K562 (cell line): ENCODE data around the gene UGT1A9.

Experiments used
- CBFA2T3 ChIP-seq: fragments of 450-650 bp; IDR thresholded peaks from 2 replicates; pipeline ENCODE4 v1.6.1; 2017
- RFX5 ChIP-seq: IDR thresholded peaks from 2 replicates; pipeline ENCODE4 v1.6.1; 2011; ENCODE audit warnings: low read depth, mild to moderate bottlenecking, improper control_type of control experiment, low read length
- SRF ChIP-seq, 2 experiments: fragments of 250-450, 450-650 bp in 1 of 2; sonication (Bioruptor Pico) in 1 of 2; sonication (generic) in 1 of 2; formaldehyde crosslinking; IDR thresholded peaks; 2 replicates each; pipeline versions ENCODE4 v1.5.0 to v1.5.1; 2020 to 2022; ENCODE audit warnings: mild to moderate bottlenecking in 1 of 2, missing genetic modification reagents in 1 of 2
- YY1 ChIP-seq, 3 experiments: IDR thresholded peaks; 2 replicates each; pipeline ENCODE4 v1.6.1; 2011; ENCODE audit warnings: low read length in 2 of 3, mild to moderate bottlenecking in 2 of 3, moderate library complexity in 2 of 3, borderline replicate concordance in 1 of 3, control low read depth in 1 of 3, low read depth in 1 of 3; ENCODE audit not compliant: insufficient read depth in 3 of 3, insufficient replicate concordance in 2 of 3, control insufficient read depth in 1 of 3, insufficient read length in 1 of 3; ENCODE audit errors: extremely low read depth in 1 of 3
- ZNF174 ChIP-seq: fragments of 250-450 bp; sonication (Bioruptor Pico); IDR thresholded peaks from 2 replicates; pipeline ENCODE4 v1.4.0; 2020; ENCODE audit warnings: mild to moderate bottlenecking
- ZNF239 ChIP-seq: fragments of 250-450 bp; sonication (Bioruptor Pico); IDR thresholded peaks from 2 replicates; pipeline ENCODE4 v1.4.0; 2020; ENCODE audit warnings: mild to moderate bottlenecking
- TF ChIP-seq, protein P1 (sequence below): fragments of 450-650 bp; conservative IDR thresholded peaks from 2 replicates; pipeline ENCODE4 v1.6.1; 2016; ENCODE audit warnings: missing genetic modification characterization, low read depth, mild to moderate bottlenecking, control low read depth, missing compliant biosample characterization
- TF ChIP-seq, protein P2 (sequence below), 3 experiments: IDR thresholded peaks in 2 of 3; conservative IDR thresholded peaks in 1 of 3; 2 replicates each; pipeline ENCODE4 v1.5.1; 2011 to 2012; ENCODE audit warnings: low read length in 3 of 3, mild to moderate bottlenecking in 3 of 3, control low read depth in 2 of 3, improper control_type of control experiment in 1 of 3, inconsistent platforms in 1 of 3, low read depth in 1 of 3, mixed read lengths in 1 of 3, moderate library complexity in 1 of 3; ENCODE audit not compliant: insufficient read depth in 2 of 3
- TF ChIP-seq, protein P3 (sequence below): sonication (generic); formaldehyde crosslinking; IDR thresholded peaks from 2 replicates; pipeline ENCODE4 v1.8.0; 2022; ENCODE audit warnings: mild to moderate bottlenecking, low read depth, missing genetic modification reagents

DNA sequence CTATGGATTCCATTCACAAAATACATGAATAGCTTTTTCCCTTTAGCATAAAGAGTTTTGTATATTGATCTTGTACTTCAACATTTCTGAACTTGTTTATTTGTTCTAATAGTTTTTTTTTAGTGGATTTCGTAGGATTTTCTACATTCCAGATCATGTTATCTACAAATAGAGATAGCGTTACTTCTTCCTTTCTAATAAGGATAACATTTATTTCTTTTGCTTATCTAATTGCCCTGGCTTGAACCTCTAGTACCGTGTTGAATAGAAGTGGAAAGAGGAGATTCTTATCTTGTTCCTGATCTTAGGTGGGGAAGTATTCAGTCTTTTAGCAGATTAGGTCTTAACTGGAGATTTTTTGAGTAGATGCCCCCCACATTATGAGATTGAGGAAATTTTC, 30.5 kb downstream of the UGT1A9 start:
- TF ChIP-seq RFX5 (no peak), ZNF174 (CRISPR knock-in tag) (no peak), CBFA2T3 (no peak), SRF (CRISPR knock-in tag; IDR thresholded peaks at IDR 0.05) (no peak), YY1 (IDR thresholded peaks at IDR 0.05; ENCODE audit: borderline replicate concordance in 1 of 3, control insufficient read depth in 1 of 3, extremely low read depth in 1 of 3, insufficient read depth in 3 of 3, insufficient read length in 1 of 3, insufficient replicate concordance in 2 of 3, low read depth in 1 of 3, low read length in 2 of 3) (no peak), ZNF239 (CRISPR knock-in tag) (no peak)
- TF ChIP-seq, protein P1, sequence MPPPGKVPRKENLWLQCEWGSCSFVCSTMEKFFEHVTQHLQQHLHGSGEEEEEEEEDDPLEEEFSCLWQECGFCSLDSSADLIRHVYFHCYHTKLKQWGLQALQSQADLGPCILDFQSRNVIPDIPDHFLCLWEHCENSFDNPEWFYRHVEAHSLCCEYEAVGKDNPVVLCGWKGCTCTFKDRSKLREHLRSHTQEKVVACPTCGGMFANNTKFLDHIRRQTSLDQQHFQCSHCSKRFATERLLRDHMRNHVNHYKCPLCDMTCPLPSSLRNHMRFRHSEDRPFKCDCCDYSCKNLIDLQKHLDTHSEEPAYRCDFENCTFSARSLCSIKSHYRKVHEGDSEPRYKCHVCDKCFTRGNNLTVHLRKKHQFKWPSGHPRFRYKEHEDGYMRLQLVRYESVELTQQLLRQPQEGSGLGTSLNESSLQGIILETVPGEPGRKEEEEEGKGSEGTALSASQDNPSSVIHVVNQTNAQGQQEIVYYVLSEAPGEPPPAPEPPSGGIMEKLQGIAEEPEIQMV (tag), result no peak
- TF ChIP-seq, protein P2, sequence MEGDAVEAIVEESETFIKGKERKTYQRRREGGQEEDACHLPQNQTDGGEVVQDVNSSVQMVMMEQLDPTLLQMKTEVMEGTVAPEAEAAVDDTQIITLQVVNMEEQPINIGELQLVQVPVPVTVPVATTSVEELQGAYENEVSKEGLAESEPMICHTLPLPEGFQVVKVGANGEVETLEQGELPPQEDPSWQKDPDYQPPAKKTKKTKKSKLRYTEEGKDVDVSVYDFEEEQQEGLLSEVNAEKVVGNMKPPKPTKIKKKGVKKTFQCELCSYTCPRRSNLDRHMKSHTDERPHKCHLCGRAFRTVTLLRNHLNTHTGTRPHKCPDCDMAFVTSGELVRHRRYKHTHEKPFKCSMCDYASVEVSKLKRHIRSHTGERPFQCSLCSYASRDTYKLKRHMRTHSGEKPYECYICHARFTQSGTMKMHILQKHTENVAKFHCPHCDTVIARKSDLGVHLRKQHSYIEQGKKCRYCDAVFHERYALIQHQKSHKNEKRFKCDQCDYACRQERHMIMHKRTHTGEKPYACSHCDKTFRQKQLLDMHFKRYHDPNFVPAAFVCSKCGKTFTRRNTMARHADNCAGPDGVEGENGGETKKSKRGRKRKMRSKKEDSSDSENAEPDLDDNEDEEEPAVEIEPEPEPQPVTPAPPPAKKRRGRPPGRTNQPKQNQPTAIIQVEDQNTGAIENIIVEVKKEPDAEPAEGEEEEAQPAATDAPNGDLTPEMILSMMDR (IDR thresholded peaks at IDR 0.05 in 2 of 3, conservative IDR thresholded peaks at IDR 0.05 in 1 of 3; ENCODE audit: insufficient read depth in 2 of 3, low read depth in 1 of 3, low read length in 3 of 3), result no peak
- TF ChIP-seq, protein P3, sequence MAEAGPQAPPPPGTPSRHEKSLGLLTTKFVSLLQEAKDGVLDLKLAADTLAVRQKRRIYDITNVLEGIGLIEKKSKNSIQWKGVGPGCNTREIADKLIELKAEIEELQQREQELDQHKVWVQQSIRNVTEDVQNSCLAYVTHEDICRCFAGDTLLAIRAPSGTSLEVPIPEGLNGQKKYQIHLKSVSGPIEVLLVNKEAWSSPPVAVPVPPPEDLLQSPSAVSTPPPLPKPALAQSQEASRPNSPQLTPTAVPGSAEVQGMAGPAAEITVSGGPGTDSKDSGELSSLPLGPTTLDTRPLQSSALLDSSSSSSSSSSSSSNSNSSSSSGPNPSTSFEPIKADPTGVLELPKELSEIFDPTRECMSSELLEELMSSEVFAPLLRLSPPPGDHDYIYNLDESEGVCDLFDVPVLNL, result no peak
